HepG2 (cell line): Measurements from ENCODE around the gene SLC25A25. TPM values are rescaled to one million over a fixed set of nuclear protein-coding genes. Genes with fewer than 3 reads are reported as not detected.
A peak's percentile ranks its signal among the peaks of the same experiment; 100 is the strongest.

Source experiments
- BCL3 ChIP-seq: sonication (generic); formaldehyde crosslinking; IDR thresholded peaks from 2 replicates; pipeline ENCODE4 v1.5.1; 2020; ENCODE audit warnings: mild to moderate bottlenecking, missing genetic modification reagents, moderate library complexity
- KLF13 ChIP-seq: sonication (generic); formaldehyde crosslinking; IDR thresholded peaks from 2 replicates; pipeline ENCODE4 v1.4.0; 2020; ENCODE audit warnings: mild to moderate bottlenecking, missing genetic modification reagents
- MTA3 ChIP-seq: sonication (generic); formaldehyde crosslinking; IDR thresholded peaks from 2 replicates; pipeline ENCODE4 v1.4.0; 2020; ENCODE audit warnings: missing genetic modification reagents
- MXD3 ChIP-seq: IDR thresholded peaks from 2 replicates; pipeline ENCODE4 v1.6.1; 2016; ENCODE audit warnings: mild to moderate bottlenecking, missing biosample characterization, missing genetic modification reagents
- MYC ChIP-seq: sonication (generic); formaldehyde crosslinking; IDR thresholded peaks from 2 replicates; pipeline ENCODE4 v1.9.0; 2021; ENCODE audit warnings: missing genetic modification reagents, borderline replicate concordance
- ONECUT2 ChIP-seq: sonication (generic); formaldehyde crosslinking; IDR thresholded peaks from 2 replicates; pipeline ENCODE4 v1.4.0; 2020; ENCODE audit warnings: missing genetic modification reagents
- RELA ChIP-seq: sonication (generic); formaldehyde crosslinking; IDR thresholded peaks from 2 replicates; pipeline ENCODE4 v1.4.0; 2020; ENCODE audit warnings: missing genetic modification reagents
- SMAD3 ChIP-seq: sonication (generic); formaldehyde crosslinking; IDR thresholded peaks from 2 replicates; pipeline ENCODE4 v1.4.0; 2020; ENCODE audit warnings: missing genetic modification reagents
- TBX2 ChIP-seq: sonication (generic); formaldehyde crosslinking; IDR thresholded peaks from 2 replicates; pipeline ENCODE4 v1.5.0; 2020; ENCODE audit warnings: missing genetic modification reagents, mild to moderate bottlenecking, borderline replicate concordance
- YEATS4 ChIP-seq: sonication (generic); formaldehyde crosslinking; IDR thresholded peaks from 2 replicates; pipeline ENCODE4 v1.4.0; 2020; ENCODE audit warnings: missing genetic modification reagents, borderline replicate concordance
- ZBTB37 ChIP-seq: sonication (generic); formaldehyde crosslinking; IDR thresholded peaks from 2 replicates; pipeline ENCODE4 v1.4.0; 2020; ENCODE audit warnings: mild to moderate bottlenecking, missing genetic modification reagents
- ZBTB7A ChIP-seq: sonication (generic); formaldehyde crosslinking; IDR thresholded peaks from 2 replicates; pipeline ENCODE4 v1.8.0; 2022; ENCODE audit warnings: mild to moderate bottlenecking, missing genetic modification reagents
- ZC3H4 ChIP-seq: sonication (generic); formaldehyde crosslinking; IDR thresholded peaks from 2 replicates; pipeline ENCODE4 v1.4.0; 2020; ENCODE audit warnings: missing genetic modification reagents, borderline replicate concordance
- ZNF367 ChIP-seq: sonication (generic); formaldehyde crosslinking; IDR thresholded peaks from 2 replicates; pipeline ENCODE4 v1.4.0; 2020; ENCODE audit warnings: missing genetic modification reagents, borderline replicate concordance
- ZNF407 ChIP-seq: sonication (generic); formaldehyde crosslinking; IDR thresholded peaks from one replicate; pipeline ENCODE4 v1.5.1; 2020; ENCODE audit warnings: mild to moderate bottlenecking, missing genetic modification reagents; ENCODE audit errors: not compliant biosample characterization
- ZNF446 ChIP-seq: sonication (generic); formaldehyde crosslinking; IDR thresholded peaks from 2 replicates; pipeline ENCODE4 v1.5.0; 2020; ENCODE audit warnings: mild to moderate bottlenecking, missing genetic modification reagents
- ZNF567 ChIP-seq: sonication (generic); formaldehyde crosslinking; IDR thresholded peaks from 2 replicates; pipeline ENCODE4 v1.8.1; 2023; ENCODE audit warnings: mild to moderate bottlenecking, missing genetic modification reagents, borderline replicate concordance
- ZSCAN5A ChIP-seq: sonication (generic); formaldehyde crosslinking; IDR thresholded peaks from 2 replicates; pipeline ENCODE4 v1.8.0; 2022; ENCODE audit warnings: mild to moderate bottlenecking, missing genetic modification reagents, borderline replicate concordance
- polyA plus RNA-seq, 8 experiments: library from polyadenylated mRNA; depleted of rRNA in 3 of 8; stranded (reverse) in 7 of 8; unstranded in 1 of 8; fragments of >200 nt; fragmentation: Illumina TruSeq in 4 of 8; extraction: Trizol in 4 of 8; gene quantifications; 2 replicates each; pipeline versions ENCODE4 v1.2.1 to v1.2.3, GENCODE V29; 2011 to 2016; ENCODE audit warnings: low read depth in 4 of 8, missing spikeins in 1 of 8, mixed read lengths in 1 of 8; ENCODE audit not compliant: insufficient read depth in 1 of 8
- total RNA-seq, 5 experiments: library from RNA; depleted of rRNA; stranded (reverse); fragments of >200 nt; fragmentation: Illumina TruSeq; extraction: Trizol; gene quantifications; 2 replicates each; pipeline ENCODE4 v1.2.3, GENCODE V29; 2016; ENCODE audit warnings: low read depth in 1 of 5

SLC25A25 gene
- total and polyA plus RNA-seq, 2 of the 13 experiments (the other 11 are each of a cell fraction or from before 2014, with no cell fraction given): 10.5 to 24.8 TPM

- TF ChIP-seq ZBTB7A (CRISPR knock-in tag) (0 out of 2 replicates have a peak, but pooled peaks have one; percentile 46), KLF13 (CRISPR knock-in tag) (no peak), MXD3 (no peak), ONECUT2 (CRISPR knock-in tag) (no peak), SMAD3 (CRISPR knock-in tag) (no peak), ZNF567 (CRISPR knock-in tag) (no peak; the same call in 1 of the 2 replicates), ZBTB37 (0 out of 2 replicates have a peak, but pooled peaks have one; percentile 73), TBX2 (CRISPR knock-in tag) (peak; percentile 82), RELA (CRISPR knock-in tag) (no peak), MTA3 (CRISPR knock-in tag) (no peak), ZC3H4 (no peak), ZSCAN5A (no peak), ZNF407 (no peak), YEATS4 (CRISPR knock-in tag) (peak; percentile 75; the same call in 1 of the 2 replicates), BCL3 (CRISPR knock-in tag) (no peak), ZNF446 (no peak), ZNF367 (CRISPR knock-in tag) (no peak), MYC (CRISPR knock-in tag) (peak; percentile 72; the same call in 1 of the 2 replicates)
Observed at GRCh38 chr9:128104171-128104618, 36.2 kb downstream of the SLC25A25 start (continued).
